Kidney epithelial cell (primary cell): Measurements from ENCODE around the gene PCMT1. TPM values are rescaled to one million over a fixed set of nuclear protein-coding genes. Genes with fewer than 3 reads are reported as not detected.

Source experiments
- DNase-seq: peaks from one replicate; pipeline ENCODE4 v3.0.0-alpha.2; 2010; ENCODE audit warnings: low read depth
- H3K27me3 ChIP-seq: 2 replicates; pipeline ENCODE4 v1.6.0; 2011; ENCODE audit warnings: low read length; ENCODE audit not compliant: control insufficient read depth, insufficient read depth
- H3K36me3 ChIP-seq: 2 replicates; pipeline ENCODE4 v1.5.1; 2011; ENCODE audit warnings: low read length; ENCODE audit not compliant: control insufficient read depth, insufficient read depth
- H3K4me3 ChIP-seq: 2 replicates; pipeline ENCODE4 v1.5.1; 2011; ENCODE audit warnings: low read depth, mild to moderate bottlenecking, control low read depth, low read length
- total RNA-seq: library from RNA; depleted of rRNA; stranded (reverse); fragments of >200 nt; gene quantifications from 2 replicates; pipeline ENCODE4 v1.2.3, GENCODE V29; 2015
- TF ChIP-seq, protein P1 (sequence below): IDR thresholded peaks from 2 replicates; pipeline ENCODE4 v1.5.1; 2011; ENCODE audit warnings: mild to moderate bottlenecking, moderate library complexity, low read length, control low read depth, inconsistent platforms; ENCODE audit not compliant: insufficient read depth, poor library complexity, severe bottlenecking

PCMT1 gene
- total RNA-seq, 1 donor from 2014 or later = 112 TPM

DNA sequence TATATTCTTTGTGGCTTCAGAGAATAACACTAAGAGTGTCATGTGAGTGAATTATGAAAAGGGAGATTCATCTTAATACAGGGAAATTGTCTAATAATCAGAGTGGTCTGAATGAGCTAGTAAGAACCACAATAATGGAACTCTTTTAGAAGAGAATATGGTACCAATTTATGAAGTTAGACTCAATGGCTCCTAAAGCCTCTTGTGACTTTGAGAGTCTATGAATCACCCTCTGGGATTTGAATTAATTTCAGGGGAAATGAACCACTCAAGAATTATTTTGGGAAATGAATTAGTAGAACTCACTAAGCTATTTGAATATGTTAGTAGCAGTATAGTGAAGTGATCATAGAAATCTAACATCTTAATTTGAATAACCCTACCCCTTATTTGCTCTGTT lies 14.3 kb downstream of the PCMT1 start:
- H3K27me3 ChIP-seq = no peaks in the 10 kb centered on the region
- no peaks in the 10 kb centered on the region for H3K36me3 ChIP-seq
- no peak overlapping the region for H3K4me3 ChIP-seq
- TF ChIP-seq, protein P1, sequence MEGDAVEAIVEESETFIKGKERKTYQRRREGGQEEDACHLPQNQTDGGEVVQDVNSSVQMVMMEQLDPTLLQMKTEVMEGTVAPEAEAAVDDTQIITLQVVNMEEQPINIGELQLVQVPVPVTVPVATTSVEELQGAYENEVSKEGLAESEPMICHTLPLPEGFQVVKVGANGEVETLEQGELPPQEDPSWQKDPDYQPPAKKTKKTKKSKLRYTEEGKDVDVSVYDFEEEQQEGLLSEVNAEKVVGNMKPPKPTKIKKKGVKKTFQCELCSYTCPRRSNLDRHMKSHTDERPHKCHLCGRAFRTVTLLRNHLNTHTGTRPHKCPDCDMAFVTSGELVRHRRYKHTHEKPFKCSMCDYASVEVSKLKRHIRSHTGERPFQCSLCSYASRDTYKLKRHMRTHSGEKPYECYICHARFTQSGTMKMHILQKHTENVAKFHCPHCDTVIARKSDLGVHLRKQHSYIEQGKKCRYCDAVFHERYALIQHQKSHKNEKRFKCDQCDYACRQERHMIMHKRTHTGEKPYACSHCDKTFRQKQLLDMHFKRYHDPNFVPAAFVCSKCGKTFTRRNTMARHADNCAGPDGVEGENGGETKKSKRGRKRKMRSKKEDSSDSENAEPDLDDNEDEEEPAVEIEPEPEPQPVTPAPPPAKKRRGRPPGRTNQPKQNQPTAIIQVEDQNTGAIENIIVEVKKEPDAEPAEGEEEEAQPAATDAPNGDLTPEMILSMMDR = no peak
- no peak for DNase-seq

DNA sequence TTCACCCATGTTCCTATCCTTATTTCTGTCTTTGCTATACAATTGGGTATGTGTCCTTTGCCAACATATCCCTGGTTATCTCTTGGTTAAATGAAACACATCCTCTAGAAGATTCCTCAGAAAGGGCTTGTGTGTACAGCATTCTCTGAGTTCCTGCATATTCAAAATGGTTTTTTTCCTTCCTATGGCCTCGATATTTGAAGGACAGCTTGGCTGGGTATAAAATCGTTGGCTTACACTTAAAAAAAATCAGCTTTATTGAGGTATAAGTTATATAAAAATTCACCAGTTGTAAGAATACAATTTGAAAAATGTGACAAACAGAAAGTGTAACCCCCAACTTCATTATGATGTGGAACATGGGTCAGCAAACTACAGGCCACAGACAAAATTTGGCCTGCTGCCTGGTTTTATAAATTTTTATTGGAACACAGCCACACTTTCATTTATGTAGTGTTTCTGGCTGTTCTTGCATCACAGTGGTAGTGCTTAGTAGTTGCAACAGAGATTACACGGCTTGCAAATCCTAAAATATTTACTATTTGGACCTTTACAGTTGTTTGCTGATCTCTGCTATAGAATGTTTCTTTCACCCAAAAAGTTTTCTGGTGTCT lies 16.7 kb downstream of the PCMT1 start:
- TF ChIP-seq, protein P1 = no peak
- H3K4me3 ChIP-seq = no peak overlapping the region
- H3K36me3 ChIP-seq = no peaks in the 10 kb centered on the region
- H3K27me3 ChIP-seq = no peaks in the 10 kb centered on the region
- DNase-seq = no peak

DNA sequence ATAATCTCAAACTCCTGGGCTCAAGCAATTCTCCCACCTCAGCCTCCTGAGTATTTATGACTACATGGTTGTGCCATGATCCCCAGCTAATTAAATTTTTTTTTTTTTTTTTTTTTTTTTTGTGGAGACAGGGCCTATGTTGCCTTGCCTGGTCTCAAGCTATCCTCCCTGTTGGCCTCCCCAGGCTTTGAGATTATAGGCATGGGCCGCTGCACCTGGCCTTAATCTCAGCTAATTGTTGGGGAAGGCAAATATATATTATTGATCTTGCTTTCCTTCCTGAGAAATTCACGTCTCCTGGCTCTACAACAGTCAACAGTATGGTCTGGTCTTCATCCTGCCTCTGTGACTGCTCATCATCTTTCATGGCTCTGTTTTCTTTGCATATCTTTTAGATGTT lies 20.1 kb downstream of the PCMT1 start:
- Histone ChIP-seq H3K4me3 (no peak overlapping the region), H3K27me3 (no peaks in the 10 kb centered on the region), H3K36me3 (no peaks in the 10 kb centered on the region)
- TF ChIP-seq, protein P1 = no peak
- DNase-seq = no peak

DNA sequence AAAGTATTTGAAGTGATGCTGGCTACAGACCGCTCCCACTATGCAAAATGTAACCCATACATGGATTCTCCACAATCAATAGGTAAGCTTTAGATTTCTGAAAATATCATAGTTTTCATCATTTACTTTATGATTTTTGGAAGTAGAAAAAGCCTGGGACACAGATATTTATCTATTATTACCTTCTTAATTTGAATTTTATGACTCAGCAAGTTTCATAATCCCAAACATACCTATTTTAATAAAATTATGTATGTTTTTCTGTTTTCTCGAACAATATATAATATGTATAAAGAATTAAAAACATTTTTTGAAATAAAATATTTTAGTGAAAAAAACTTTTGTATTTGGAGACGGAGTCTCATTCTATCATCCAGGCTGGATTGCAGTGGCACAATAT lies 21.6 kb downstream of the PCMT1 start:
- no peak for DNase-seq
- Histone ChIP-seq H3K36me3 (no peaks in the 10 kb centered on the region), H3K27me3 (no peaks in the 10 kb centered on the region), H3K4me3 (no peak overlapping the region)
- TF ChIP-seq, protein P1 = no peak

DNA sequence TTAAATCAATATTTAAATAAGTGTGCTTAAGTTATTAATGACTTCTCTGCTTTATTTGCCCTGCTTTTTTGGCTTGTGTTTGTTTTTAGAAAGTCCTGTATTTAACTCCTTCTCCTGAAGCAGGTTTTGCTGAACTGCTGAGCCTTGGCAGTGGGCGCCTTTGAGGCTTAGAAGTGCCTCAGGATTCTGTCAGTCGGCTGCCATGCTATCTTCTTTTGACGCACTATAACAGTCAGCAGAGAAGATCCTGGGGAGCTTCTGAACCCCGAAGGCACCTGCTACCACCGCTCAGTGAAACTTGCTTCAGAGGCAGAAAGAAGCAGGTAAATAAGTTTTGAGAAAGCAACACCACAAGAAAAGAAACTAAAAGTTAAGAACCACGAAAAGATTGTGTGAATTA lies 22.4 kb downstream of the PCMT1 start:
- no peaks in the 10 kb centered on the region for H3K36me3 ChIP-seq
- no peak for DNase-seq
- TF ChIP-seq, protein P1 = no peak
- H3K4me3 ChIP-seq = no peak overlapping the region
- H3K27me3 ChIP-seq = no peaks in the 10 kb centered on the region

DNA sequence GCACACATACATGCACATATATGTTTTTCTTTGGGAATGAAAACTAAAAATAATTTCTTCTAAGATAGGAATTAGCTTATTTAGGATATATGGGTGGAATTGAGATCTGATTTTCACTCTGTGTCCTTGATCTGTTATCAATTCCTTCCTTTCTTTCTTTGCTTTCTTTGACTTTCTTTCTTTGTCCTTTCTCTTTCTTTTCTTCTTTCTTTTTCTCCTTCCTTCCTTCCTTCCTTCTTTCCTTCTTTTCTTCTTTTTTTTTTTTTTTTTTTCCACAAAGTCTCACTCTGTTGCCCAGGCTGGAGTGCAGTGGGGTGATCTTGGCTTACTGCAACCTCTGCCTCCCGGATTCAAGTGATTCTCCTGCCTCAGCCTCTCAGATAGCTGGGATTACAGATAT lies 28.1 kb downstream of the PCMT1 start:
- no peaks in the 10 kb centered on the region for H3K36me3 ChIP-seq
- H3K27me3 ChIP-seq = no peaks in the 10 kb centered on the region
- TF ChIP-seq, protein P1 = no peak
- no peak for DNase-seq
- no peak overlapping the region for H3K4me3 ChIP-seq
